Dermis microvascular lymphatic vessel endothelial cell (primary cell): ENCODE measurements around the gene ICE2. TPM values are rescaled to one million over a fixed set of nuclear protein-coding genes. Genes with fewer than 3 reads are reported as not detected.
A peak's percentile ranks its signal among the peaks of the same experiment; 100 is the strongest.

ENCODE experiments used
- DNase-seq, 2 donors: peaks; one replicate each; pipeline versions ENCODE4 v3.0.0 to v3.0.0-alpha.2; 2010; ENCODE audit warnings: low read depth in 2 of 2
- total RNA-seq: library from RNA; depleted of rRNA; stranded (reverse); fragments of >200 nt; gene quantifications from 2 replicates; pipeline ENCODE4 v1.2.1, GENCODE V29; 2014

ICE2 gene
- total RNA-seq, 1 donor from 2014 or later: 26.7 TPM

DNA sequence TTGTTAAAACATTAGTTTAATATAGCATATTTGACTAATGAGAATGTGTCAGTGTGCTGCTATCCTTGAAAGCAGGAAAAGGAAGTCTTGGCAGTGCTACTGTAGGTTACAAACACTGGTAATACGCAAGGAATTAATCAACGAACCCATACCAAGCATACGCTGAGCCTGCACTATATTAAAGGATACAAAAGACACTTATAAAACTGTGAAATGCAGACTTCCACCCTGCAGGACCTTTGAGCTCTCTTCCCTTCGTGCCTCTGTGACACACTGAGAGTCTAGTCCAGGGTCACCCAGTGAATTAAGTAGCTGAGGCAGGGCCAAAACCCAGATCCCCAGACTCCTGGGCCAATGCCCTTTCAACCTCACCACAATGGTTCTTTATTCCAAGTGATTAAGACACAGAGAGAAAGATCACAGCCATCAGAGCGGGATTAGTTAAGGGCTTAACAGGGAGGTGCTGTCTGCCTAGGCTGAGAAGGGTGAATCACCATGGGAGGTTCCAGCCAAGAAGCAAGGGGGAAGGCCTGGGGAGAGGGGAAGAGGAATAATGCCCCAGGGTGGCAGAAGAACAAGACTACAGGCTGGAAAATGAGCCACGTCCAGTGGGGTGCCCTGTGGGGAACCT lies 88.0 kb downstream of the ICE2 start:
- DNase-seq: peak in 1 of 2 donors; percentile 86

DNA sequence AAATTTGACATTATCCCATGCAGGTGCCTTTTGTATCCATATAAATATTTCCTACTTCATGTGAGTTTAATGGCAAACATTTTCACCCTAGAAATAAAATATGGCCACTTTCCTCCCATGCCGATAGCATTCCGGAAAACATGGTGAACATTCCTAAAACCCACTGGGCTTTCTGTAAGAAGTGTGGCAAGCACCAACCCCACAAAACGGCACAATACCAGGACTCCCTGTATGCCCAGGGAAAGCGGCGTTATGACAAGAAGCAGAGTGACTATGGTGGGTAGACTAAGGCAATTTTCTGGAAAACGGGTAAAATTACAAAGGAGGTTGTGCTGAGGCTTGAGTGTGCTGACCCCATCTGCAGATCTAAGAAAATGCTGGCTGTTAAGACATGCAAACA lies 88.7 kb downstream of the ICE2 start:
- no peak for DNase-seq

DNA sequence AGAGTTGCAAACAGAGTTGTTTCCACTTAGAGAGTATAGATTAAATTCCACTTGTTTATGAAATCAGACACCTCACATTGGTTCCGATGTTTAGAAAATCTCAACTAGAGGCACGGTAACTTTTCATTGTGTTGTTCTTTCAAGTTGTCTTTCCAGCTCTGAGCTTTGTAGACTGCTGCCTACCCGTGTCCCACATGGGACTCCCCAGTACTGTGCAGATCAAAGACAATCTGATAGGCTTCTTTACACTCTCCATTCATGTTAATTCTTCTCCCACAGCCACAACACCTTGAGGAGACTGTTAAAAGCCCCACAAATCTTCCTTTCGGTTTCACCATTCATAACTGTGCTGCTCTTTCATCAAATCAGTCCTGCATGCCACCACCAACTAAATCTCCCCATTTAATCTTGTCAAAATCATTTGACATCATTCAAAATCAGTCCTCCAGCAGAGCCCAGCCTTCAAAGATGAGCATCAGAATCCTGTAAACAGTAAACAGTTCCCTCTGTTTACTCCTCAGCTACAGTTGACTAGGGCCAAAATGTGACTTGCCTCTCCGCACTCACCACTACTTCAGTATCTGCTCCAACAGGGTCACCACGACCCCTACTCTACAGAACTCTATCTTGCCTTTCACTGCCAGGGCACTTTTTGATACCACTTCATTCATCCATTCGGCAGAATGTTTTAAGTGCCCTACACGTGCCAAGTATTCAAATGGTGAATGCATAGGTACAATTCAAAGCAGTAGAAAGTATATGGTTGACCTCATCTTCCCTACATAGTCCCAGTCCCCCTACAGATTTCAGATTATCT lies 89.5 kb downstream of the ICE2 start:
- no peak for DNase-seq

DNA sequence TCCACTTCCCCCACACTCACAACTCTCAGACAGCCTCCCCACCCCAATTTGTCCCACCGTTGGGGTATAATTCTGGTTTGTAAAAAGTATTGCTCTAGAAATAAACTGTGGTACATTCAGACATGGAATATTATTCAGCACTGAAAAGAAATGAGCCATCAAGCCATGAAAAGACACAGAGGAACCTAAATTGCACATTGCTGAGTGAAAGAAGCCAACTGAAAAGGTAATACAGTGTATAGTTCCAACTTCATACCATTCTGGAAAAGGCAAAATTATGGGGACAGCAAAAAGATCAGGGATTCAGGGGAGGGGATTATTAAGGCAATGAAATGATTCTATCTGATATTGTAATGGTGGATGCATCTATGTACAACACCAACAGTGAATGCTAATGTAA lies 91.6 kb downstream of the ICE2 start:
- no peak for DNase-seq

DNA sequence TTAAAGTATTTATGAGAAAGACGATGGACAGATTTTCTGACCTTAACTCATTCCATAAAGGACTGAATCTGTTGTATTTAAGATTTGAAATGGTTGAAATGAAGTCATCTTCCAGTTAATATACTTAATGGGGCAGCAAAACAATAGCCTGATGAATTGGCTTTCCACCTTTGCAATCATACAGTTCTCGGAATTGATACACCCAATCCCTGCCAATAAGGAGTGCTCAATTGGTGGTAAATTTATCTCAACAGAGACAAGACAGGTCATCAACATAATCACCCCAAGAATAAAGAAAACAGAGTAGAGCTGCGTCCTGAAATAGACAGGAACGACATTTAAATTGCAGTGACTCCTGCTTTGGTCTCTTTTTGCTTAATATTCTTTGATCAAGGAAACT lies 92.3 kb downstream of the ICE2 start:
- DNase-seq: no peak

DNA sequence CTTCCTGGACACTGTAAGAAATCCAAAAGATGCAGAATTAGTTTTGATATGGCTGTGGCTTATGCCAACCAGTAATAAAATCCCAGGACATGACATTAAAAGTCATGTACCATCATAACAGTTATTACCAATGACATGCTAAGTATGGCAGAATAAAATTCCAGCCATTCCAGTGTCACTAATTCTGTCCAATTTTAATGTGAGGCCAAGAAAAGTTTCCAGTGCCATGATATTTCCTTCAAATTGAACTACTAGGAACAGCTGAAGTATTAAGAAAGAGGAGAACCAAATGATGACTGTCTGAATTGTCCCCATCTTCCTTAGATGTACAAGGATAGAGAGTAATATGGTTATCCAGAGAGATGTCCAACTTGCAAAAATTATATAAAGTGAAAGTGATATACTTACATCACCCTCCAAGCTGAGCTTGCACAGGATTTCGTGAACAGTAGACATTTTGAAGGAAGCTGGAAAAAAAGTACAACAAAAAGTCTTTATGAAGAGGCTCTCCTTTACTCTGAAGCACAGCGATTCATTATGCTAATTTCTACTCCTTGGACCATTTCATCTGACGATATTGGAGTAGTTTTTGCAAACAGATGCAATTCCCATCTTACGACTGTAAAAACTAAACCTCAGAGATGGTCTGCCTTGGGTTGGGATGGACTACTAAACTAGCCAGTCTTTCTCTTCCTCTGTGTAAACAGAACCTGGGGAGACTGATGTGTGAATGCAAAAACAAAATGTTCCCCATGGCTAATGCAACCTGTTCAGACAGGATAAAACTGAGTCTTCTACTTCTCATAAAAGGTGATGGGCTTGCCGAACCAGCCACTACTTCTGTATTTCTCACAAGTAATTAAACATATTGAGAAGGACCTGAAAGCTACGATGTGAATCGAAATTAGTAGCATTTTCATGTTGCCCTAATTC lies 93.1 kb downstream of the ICE2 start:
- no peak for DNase-seq

DNA sequence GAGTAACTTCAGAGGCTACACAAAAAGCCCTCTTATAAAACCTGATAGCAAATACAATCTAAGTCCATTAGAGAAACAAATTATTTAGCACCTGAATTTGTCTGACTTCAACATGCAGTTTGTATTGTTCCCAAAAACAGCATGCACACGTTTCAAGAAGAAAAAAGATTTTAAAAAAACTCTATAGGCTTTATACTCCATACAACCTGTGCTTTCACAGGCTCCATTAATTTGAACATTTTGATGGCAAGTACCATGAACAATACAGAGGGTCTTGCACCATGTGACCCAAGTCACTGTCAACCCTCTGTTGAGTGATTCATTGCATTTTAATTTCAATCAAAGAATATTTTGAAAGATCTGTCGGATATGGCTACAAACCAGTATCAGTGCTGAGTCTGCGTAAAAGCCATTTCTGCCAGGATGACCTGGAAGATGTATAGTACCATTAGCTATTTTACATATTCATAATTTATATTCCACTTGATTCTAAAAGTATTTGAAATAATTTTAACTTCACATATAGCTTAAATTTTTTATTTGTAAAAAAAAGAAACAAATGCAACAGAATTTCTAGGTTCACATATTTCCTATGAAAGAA lies 94.3 kb downstream of the ICE2 start:
- DNase-seq: no peak

DNA sequence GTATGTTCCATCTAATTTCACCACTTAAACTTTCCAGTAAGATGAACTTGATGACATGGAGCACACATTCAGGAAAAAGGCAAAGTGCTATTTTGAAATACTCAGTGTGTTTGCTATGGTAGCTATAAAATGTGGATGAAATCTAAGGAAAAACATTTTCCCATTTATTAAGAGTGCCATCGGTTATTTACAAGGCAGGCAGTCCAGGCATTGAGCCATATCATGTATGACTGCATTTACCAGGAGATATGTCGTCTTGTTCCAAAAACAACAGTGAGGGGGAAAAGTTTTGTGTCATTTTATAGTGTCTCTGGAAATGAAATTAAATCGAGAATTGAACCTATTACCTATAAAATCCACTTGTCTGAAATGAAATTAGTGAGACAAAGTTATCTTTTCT lies 94.9 kb downstream of the ICE2 start:
- peak; percentile 87 to 89 for DNase-seq

DNA sequence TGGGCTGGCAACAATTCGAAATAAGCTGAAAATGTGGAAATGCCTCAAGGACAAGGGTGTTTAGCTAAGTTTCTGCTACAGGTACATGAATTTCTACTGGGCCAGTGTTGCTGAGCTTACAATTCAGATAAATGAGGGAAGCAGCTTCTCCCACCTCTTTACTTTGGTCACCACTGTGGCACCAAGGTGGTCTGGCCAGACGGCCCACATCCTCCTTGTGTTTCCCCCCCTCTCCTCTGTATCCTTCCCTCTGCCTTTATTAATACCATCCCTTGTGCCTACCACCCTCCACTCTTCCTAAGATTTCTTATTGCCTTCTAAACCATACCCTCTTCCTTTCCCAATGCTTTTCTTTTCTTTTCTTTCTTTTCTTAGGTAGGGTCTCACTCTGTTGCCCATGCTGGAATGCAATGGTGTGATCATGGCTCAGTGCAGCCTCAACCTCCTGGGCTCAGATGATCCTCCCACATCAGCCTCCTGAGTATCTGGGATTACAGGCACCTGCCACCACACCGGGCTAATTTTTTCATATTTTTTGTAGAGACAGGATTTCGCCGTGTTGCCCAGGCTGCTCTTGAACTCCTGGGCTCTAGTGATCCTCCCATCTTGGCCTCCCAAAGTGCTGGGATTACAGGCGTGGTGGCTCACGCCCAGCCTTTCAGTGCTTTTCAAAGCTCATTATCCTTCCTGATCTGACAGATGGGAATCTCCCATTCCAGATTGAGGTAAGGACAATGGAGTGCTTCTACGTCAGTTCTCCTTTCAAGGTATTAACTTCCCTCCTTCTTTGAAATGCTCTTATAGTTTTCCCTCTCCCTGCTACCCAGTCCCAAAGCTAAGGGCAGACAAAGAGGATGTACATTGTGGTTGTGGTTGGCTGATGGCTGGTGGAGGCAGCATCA lies 95.9 kb downstream of the ICE2 start:
- no peak for DNase-seq

DNA sequence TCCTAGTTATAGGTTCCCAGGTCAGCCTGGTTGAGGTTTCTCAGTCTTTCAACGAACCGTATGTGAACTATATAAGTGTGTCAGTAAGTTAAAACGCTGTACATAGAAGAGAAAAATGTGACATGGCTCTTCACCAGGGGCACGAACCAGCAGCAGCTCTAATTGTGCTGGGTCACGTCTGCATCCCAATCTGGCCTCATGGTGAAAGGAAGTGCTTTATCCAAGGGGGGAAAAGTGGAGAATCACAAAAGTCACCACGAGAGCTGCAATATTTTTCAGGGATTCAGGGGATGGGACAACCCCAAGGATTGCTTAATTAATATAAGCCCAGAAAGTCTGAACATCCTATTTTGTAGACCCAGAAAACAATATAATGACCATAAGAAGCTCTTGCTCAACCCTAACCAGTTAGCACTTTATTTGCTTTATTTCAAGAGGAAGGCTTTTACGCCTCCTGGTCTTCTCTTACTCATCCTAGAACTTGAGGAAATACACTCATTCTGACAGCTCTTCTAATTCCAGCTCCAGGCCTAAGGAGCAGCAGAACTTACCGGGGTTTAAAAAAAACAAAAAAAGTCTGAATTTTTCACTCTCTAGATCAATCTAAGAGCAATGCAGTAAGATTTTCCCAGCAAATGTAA lies 97.7 kb downstream of the ICE2 start:
- peak in 1 of 2 donors; percentile 45 for DNase-seq

DNA sequence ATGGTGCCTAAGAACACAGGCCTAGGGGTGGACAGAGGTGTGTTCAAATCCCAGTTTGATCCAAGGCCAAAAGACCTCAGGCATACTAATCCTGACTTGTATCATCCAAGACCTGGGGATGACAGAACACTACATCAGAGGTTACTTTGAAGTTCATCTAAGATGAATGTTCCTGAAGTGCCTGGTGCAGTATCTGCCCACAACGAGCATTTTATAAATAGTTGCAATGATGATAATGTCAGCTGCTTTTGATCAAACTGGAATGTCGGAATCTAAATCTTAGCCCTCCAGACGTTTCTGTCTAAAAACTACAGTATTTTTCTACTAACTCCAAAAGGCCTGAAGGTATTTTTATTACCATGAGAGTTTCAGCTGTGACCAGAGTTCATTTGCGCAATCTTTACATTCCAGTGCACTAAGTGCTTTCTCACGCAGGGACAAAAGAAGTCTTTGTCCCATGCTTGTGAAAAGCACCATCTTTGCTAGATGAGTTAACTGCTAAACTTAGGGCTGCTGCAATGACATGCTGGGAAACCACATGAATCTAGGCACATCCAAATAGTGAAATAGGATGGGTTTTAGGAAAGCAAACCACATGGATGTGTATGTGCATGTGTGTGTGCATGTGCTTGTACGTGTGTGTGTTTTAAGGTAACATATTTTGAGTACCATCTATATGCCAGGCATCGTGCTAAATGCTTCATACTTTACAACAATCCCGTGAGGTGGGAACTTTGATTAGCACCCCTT lies 99.2 kb downstream of the ICE2 start:
- no peak for DNase-seq

DNA sequence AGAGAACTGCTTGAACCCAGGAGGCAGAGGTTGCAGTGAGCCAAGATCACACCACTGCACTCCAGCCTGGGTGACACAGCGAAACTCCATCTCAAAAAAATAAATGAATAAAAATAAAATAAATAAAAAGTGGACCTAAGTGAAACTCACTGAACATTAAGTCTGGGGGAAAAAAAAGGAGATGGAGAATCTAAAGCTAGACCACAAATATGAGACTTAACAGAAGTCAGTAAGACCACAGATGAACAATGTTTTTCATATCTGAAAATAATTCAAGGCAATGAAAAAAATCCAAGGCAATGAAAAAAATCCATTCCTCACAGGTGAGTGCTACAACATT lies 99.8 kb downstream of the ICE2 start:
- no peak for DNase-seq

DNA sequence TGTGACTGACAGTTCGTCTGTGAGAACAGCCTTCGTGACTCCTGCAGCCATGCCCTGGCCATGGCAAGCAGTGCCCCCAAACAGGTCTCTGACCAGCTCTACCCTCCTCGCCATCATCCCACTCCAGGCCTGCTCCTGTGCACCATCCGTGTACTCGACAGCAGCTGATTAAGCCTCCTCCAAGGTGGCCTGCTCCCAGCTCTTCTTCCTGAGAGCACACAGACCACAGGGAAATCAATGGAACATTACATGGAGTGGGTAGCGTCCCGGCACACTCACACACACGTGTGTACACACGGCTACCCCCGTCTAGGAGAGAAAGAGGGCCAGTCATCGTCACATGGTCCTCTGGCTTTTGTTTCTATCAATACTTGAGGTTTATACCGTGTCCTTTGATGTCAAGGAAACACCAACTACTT lies 102.3 kb downstream of the ICE2 start:
- DNase-seq: peak in 1 of 2 donors; percentile 56

DNA sequence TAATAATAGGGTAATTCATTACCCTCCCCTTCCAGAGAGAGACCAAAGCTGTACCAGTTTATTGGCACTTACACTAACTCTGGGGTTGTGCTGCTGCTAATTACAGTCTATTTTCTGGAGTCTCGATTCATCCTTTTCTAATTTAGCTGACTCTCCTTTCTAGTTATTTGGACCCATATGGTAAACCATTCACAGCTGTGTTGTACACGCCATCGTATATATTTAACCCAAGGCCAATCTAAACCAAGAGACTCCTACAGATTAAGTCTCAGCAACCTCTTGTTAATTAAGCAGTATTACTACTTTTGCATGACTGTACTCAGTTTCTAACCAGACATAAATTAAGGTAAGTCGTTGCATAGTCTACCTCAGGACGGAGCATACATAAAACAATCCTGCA lies 103.6 kb downstream of the ICE2 start:
- no peak for DNase-seq

DNA sequence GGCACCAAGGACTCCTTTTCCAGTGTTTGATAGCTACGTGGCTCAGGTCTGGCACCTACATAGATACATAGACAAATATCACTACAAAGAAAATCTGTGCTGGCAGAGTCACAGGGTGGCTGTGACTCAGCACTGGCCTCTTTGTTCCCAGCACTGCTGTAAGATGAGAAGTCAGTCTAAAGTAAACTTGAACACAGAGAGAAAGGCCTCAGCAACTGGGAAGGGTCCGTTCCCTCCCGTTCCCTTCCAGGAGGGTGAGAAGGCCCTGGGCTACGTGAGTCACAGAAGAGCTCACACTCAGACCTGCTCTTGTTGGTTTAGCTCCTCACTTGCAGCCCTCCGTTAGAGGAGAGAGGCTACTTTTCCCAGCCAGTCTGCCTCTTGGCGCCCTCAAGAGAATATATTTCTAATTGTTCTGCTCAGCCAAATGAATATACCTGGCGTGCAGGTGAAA lies 104.3 kb downstream of the ICE2 start:
- peak; percentile 41 to 98 for DNase-seq

DNA sequence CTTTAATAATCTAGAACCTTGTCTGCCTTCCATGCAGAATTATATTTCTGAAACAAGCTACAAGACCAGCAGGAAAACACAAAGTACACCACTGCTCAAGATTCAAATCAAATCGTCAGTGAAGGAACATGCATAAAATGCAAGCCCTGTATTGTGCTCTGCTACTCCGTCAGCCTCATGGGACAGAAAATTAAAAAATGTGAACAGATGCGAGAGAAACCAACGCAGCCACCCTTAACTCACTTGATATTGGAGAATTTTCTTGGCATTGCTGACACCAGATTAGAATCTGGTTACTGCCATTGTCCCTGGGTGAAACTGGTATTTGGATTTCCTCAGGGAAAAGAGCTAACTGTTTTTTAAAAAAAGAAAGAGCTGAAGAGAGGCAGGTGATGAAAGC lies 104.7 kb downstream of the ICE2 start:
- no peak for DNase-seq

DNA sequence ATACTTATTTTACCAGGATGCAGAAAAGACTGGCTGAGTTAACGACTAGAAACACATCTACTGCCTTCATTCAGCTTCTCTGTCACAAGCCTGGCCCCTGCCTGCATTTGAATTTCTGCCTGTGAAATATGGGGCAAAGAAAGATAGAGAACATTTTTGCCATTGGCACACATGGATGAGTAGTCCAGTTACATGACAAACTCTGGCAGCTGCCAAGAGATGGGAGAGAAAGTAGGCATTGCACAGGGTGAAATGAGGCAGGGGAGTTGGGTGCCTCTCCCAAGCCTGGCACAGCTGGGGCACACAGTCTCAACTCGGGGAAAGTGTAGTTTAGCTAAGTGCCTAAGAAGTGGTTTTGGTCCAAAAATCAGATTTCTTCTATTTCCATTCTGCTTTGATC lies 105.2 kb downstream of the ICE2 start:
- no peak for DNase-seq

DNA sequence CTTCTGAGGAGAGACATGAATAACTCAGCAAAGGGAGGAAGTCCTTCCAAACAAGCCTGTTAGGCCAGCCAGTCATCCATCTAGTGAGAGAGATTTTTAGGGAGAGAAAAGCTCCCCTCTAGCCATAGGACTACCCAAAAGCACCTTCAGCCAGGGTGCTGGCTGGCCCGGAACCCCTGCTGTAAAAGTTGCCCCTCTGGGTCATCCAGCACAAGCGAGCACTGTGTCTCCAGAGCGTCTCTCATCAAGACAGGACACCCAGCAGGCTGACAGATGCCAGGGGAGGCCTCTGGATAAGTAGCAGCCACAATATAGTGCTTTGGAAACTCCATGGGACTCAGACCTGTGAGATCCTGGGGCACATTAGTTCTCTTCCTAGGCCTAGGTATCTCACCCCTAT lies 105.6 kb downstream of the ICE2 start:
- DNase-seq: no peak

DNA sequence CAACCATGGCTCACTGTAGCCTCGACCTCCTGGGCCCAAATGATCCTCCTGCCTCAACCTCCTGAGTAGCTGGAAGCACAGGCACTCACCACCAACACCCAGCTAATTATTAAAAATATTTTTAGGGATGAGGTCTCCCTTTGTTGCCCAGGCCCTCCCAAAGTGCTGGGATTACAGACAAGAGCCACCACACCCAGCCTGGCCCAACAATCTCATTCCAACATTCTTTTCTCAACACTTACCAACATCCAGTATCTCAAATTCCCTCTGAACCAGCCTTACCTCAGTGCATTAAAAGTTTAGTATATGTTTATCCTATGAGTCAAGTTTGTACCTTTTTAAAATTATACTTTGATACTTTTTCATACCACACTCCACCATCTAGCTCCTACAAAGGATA lies 106.2 kb downstream of the ICE2 start:
- no peak for DNase-seq
